HepG2 (cell line): Measurements from ENCODE around the gene ZBTB43. TPM values are rescaled to one million over a fixed set of nuclear protein-coding genes. Genes with fewer than 3 reads are reported as not detected.

Experiments
- SKI ChIP-seq: fragments of 450-650 bp; IDR thresholded peaks from one replicate; pipeline ENCODE4 v1.6.1; 2018; ENCODE audit warnings: mild to moderate bottlenecking; ENCODE audit not compliant: partially characterized antibody
- YY1 ChIP-seq: IDR thresholded peaks from 2 replicates; pipeline ENCODE4 v1.6.1; 2011; ENCODE audit warnings: low read length, low read depth, moderate library complexity, mild to moderate bottlenecking; ENCODE audit not compliant: insufficient read depth, insufficient replicate concordance
- ZNF230 ChIP-seq: sonication (generic); formaldehyde crosslinking; IDR thresholded peaks from 2 replicates; pipeline ENCODE4 v1.4.0; 2020; ENCODE audit warnings: mild to moderate bottlenecking, missing genetic modification reagents
- polyA plus RNA-seq, 8 experiments: library from polyadenylated mRNA; depleted of rRNA in 3 of 8; stranded (reverse) in 7 of 8; unstranded in 1 of 8; fragments of >200 nt; fragmentation: Illumina TruSeq in 4 of 8; extraction: Trizol in 4 of 8; gene quantifications; 2 replicates each; pipeline versions ENCODE4 v1.2.1 to v1.2.3, GENCODE V29; 2011 to 2016; ENCODE audit warnings: low read depth in 4 of 8, missing spikeins in 1 of 8, mixed read lengths in 1 of 8; ENCODE audit not compliant: insufficient read depth in 1 of 8
- total RNA-seq, 5 experiments: library from RNA; depleted of rRNA; stranded (reverse); fragments of >200 nt; fragmentation: Illumina TruSeq; extraction: Trizol; gene quantifications; 2 replicates each; pipeline ENCODE4 v1.2.3, GENCODE V29; 2016; ENCODE audit warnings: low read depth in 1 of 5
- TF ChIP-seq, protein P1 (sequence below): sonication (generic); formaldehyde crosslinking; IDR thresholded peaks from 2 replicates; pipeline ENCODE4 v1.4.0; 2020; ENCODE audit warnings: missing genetic modification reagents, borderline replicate concordance
- TF ChIP-seq, protein P2 (sequence below): sonication (generic); formaldehyde crosslinking; IDR thresholded peaks from 2 replicates; pipeline ENCODE4 v1.5.1; 2020; ENCODE audit warnings: mild to moderate bottlenecking, missing genetic modification reagents, moderate library complexity

The ZBTB43 gene
- total and polyA plus RNA-seq, 2 of the 13 experiments (the other 11 are each of a cell fraction or from before 2014, with no cell fraction given): 7.1 to 31.4 TPM

DNA sequence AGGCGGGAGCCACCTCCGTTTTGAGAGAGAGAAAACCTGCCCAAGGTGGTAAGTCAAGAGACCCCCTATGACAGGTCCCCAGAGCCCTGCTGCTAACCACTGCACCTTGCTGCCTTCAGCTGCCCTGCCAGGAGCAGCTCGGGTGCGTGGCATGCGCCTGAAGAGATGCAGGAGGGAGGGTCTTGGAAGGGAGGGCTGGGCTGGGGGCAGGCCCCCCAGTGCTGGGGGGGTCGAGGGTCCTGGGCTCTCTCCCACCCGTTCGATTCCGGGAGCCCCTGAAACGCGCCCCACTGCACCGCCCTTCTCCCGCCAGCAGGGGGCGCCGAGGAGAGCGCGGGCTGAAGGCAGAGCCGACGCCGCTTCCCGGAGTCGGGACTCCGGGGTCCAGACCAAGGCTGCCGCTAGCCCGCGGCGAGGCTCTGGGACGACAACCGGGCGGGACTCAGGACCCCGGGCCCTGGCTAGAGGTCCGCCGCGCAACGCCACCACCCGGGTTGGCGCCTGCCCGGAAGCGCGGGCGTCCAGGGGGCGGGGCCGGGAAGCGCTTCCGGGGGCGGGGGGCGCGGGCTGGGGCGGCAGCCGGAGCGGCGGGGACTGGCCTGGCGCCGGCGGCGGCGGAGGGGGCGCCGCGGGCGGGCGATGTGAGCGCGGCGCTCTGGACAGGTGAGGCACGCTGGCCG lies 55.4 kb downstream of the ZBTB43 start, which contains the start of gene ZBTB34 (continued):
- TF ChIP-seq, protein P1, sequence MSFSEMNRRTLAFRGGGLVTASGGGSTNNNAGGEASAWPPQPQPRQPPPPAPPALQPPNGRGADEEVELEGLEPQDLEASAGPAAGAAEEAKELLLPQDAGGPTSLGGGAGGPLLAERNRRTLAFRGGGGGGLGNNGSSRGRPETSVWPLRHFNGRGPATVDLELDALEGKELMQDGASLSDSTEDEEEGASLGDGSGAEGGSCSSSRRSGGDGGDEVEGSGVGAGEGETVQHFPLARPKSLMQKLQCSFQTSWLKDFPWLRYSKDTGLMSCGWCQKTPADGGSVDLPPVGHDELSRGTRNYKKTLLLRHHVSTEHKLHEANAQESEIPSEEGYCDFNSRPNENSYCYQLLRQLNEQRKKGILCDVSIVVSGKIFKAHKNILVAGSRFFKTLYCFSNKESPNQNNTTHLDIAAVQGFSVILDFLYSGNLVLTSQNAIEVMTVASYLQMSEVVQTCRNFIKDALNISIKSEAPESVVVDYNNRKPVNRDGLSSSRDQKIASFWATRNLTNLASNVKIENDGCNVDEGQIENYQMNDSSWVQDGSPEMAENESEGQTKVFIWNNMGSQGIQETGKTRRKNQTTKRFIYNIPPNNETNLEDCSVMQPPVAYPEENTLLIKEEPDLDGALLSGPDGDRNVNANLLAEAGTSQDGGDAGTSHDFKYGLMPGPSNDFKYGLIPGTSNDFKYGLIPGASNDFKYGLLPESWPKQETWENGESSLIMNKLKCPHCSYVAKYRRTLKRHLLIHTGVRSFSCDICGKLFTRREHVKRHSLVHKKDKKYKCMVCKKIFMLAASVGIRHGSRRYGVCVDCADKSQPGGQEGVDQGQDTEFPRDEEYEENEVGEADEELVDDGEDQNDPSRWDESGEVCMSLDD: peak; percentile 32; the same call in 1 of the 2 replicates
- TF ChIP-seq, protein P2, sequence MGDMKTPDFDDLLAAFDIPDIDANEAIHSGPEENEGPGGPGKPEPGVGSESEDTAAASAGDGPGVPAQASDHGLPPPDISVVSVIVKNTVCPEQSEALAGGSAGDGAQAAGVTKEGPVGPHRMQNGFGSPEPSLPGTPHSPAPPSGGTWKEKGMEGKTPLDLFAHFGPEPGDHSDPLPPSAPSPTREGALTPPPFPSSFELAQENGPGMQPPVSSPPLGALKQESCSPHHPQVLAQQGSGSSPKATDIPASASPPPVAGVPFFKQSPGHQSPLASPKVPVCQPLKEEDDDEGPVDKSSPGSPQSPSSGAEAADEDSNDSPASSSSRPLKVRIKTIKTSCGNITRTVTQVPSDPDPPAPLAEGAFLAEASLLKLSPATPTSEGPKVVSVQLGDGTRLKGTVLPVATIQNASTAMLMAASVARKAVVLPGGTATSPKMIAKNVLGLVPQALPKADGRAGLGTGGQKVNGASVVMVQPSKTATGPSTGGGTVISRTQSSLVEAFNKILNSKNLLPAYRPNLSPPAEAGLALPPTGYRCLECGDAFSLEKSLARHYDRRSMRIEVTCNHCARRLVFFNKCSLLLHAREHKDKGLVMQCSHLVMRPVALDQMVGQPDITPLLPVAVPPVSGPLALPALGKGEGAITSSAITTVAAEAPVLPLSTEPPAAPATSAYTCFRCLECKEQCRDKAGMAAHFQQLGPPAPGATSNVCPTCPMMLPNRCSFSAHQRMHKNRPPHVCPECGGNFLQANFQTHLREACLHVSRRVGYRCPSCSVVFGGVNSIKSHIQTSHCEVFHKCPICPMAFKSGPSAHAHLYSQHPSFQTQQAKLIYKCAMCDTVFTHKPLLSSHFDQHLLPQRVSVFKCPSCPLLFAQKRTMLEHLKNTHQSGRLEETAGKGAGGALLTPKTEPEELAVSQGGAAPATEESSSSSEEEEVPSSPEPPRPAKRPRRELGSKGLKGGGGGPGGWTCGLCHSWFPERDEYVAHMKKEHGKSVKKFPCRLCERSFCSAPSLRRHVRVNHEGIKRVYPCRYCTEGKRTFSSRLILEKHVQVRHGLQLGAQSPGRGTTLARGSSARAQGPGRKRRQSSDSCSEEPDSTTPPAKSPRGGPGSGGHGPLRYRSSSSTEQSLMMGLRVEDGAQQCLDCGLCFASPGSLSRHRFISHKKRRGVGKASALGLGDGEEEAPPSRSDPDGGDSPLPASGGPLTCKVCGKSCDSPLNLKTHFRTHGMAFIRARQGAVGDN (CRISPR knock-in tag): peak; percentile 79
- no peak for TF ChIP-seq ZNF230 (CRISPR knock-in tag)
- TF ChIP-seq YY1: peak; percentile 67
- TF ChIP-seq SKI: peak; percentile 14
